HG02623 (cell line): ENCODE results near the gene SPRED1.

ENCODE experiments used
- ATAC-seq: cut with Tn5 transposase; IDR thresholded peaks from one replicate; pipeline ENCODE4 v1.9.1; 2021; ENCODE audit warnings: moderate library complexity; ENCODE audit not compliant: unreplicated experiment

SPRED1 gene

GRCh38 chr15:38252481-38253350 lies at the start of gene SPRED1:
Gene SPRED1, plus strand, starts transcription at chr15:38252836. Its CDS starts 350 bp downstream, at chr15:38253186.
- ATAC-seq, result peak; percentile 14

DNA sequence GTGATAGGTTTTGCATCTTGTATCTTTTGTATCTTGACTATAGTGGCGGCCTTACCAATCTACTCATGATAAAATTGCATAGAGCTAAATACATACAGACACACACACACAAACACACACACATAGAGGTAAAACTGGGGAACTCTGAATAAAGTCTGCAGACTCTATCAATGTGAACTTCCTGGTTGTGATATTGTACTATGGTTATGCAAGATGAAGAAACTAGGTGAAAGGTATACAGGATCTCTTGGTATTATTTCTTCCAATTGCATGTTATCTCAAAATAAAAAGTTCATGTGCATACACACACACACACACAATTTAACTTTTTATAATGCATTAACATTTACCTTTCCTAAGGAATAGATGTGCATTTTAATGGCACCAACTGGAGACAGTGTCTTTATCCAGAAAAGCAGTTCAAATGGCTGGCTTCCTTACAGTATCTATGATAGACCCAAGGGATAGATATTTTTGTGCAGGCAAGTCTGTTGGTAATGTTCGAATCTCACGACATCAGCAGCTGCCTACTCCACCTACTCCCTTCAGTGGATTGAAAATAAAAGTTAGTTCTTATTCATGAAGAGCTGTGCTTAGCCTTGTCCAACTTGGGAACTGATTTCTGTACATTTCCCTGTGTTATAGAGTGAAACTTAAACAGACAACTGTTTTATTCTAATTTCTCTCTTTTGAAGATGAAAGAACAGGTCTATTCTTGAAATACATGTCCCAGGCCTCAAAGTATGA lies 46.9 kb upstream of the SPRED1 start:
- ATAC-seq, result no peak

DNA sequence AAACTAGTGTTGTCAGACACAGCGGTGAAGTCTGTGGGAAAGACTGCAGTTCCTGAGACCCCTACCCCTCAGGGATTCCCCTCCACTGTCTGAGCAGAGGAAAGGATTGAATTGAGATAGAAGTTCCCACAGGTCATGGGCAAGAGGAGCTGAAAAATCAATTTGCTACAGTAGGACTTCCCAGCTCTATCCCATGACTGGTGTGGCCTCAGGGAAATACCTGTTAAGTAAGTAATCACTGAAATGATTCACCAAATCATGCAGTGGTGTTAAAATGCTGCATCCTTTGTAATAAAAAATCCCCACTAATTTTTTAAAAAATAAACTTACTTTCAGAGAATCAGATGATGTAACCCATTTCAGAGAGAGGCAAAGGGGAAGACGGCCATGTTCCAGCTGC lies 45.0 kb upstream of the SPRED1 start:
- no peak for ATAC-seq

DNA sequence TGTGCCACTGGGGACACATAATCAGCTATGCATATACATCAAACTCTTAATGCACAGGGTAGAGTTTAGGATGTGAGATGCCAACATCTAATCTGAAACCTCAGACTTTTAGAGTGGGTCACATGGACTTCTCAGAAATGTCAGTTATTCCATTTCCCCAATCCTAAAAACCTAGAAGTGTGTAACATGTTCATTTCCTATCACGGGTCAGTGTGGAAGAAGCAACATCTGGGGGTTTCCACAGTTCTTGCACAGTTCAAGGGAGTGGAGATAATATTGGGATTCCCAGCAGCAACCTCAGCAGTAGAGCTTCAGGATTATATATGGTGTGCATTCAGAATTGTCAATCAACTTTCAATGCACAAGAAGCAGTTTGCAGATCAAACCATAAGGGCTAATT lies 44.4 kb upstream of the SPRED1 start:
- no peak for ATAC-seq

DNA sequence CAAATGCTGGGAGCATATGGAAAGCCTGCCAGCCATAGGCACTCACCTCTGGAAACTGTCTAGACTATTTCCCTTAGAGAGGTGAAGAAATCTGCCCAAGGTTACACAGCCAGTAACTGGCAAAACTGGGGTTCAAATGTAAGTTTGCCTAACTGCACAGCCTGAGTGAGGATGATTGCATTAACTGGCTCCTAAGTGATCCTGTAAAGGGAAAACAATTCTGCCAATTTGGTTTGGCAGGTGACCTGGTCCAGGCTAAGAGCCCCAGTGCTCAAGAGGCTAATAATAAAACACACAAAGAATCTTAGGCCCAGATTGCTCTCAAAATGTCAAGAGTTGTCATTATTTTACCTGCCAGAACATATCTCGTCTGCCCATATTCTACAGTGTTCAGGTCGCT lies 43.9 kb upstream of the SPRED1 start:
- ATAC-seq, result no peak

- ATAC-seq, result no peak
Measured at GRCh38 chr15:38211249-38211648, 41.4 kb upstream of the SPRED1 start.

GRCh38 chr15:38211811-38212210 lies 40.8 kb upstream of the SPRED1 start:
- no peak for ATAC-seq

DNA sequence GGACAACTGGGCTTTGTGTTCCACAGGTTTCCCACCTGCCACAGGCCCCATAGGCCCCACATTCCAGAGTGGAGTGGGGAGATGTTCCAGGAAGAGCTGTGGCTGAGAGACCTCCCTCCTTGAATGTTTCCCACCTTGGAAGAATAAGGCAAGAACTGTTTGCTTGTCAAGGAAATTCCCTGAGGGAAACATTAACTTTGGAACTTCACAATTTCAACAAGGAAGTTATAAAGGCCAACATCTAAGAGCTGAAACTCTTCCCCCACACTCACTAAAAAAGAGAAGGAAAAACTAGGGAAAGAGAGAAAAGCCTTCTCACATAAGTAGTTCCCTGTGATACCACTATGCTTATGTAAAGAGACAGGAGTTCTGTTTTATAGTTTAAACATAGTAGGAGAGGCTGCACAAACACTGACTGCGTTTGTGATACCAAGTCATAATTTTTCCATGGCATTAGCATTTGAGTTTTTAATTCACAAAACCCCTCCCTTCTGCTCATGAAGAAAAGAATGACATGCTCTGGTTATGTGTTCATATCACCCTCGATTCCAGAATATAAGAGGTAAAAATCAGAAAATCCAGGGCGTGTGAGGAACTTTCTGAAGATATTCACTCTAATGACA lies 39.8 kb upstream of the SPRED1 start:
- no peak for ATAC-seq

GRCh38 chr15:38213356-38213755 lies 39.3 kb upstream of the SPRED1 start:
- no peak for ATAC-seq

GRCh38 chr15:38215707-38216106 lies 36.9 kb upstream of the SPRED1 start:
- no peak for ATAC-seq

DNA sequence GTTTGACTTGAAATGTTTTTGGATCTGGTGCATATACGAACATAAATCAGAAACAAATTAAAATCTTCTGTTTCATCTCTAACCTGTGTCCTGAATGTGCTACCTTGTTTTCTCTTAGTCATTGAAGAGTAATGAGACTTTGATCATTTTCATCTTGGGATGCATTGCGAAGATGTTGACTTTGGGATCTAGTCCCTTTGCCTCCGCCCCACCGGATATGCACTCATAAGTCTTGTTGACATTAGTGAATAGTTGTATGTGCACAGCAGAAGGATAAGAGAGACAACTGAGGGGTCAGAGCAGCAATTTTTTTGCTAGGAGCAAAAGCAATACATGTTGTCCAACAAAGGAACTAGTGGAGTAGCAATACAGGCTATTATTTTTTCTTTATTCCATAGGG lies 35.9 kb upstream of the SPRED1 start:
- ATAC-seq, result no peak

DNA sequence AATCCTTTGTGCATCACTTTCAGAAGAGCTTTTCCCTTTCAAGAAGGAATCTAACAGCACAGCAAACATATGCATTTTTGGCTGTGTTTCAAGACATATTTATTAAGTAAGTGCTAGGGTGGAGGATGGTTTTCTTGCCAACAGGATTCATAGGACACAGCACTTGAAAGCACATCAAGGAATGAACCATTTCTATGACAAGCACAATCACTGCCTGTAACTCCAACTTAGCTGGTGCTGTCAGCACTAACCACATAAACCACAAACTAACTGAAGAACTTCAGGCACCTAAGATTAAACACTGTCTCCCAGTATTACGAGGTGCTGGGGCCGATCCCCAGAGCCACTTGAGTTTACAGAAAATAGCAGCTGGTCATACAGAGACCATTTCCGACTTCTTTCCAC lies 35.4 kb upstream of the SPRED1 start:
- no peak for ATAC-seq

- ATAC-seq, result no peak
Measured at GRCh38 chr15:38217788-38218609, 34.6 kb upstream of the SPRED1 start.

- no peak for ATAC-seq
Measured at GRCh38 chr15:38220606-38221273, 31.9 kb upstream of the SPRED1 start.

GRCh38 chr15:38224486-38224885 lies 28.1 kb upstream of the SPRED1 start:
- ATAC-seq, result no peak

DNA sequence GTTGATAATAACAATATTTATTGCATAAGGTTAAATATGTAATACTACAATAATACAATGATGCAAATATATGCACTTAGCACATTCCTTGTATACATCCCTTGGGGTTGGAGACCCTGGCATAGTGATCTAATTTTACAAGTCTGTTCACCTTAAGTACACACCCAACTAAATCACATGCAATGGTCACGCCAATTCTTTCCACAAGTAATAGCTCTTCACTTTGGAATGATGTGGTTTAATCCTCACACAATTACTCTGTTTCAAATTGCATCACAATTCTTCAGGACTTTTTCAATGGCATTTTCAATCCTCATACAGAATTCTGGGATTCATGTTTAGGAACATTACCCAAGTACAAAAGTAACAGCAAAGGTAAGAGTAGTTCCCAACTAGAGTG lies 27.3 kb upstream of the SPRED1 start:
- no peak for ATAC-seq

DNA sequence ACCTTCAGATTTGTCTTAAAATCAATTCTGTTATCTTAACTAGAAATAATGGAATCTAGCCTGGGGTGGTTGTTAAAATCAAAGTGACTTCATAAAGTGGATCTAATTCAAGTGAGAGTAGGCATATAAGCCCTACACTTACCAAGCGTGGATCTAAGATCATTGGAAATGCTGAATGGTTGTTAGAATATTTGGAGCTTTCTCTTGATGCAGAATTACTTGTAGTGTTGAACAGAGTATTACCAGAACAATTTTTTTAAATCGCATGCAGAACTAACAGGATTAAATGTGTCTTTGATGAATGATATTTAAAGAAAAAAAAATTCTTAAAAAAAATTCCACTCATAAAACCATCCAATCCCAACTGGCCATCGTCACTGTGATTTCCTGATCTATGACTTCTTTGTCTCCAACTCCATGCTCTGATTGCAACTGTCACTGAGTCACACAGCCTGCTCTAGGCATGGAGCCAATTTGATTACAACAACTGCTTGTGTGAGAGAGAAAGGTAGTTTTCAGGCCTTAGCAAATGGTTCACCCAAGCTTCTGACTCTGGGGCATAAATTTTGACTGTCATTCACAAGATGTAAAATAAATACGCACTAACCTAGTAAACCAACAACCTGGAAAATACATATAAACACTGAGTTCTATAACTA lies 25.9 kb upstream of the SPRED1 start:
- no peak for ATAC-seq

DNA sequence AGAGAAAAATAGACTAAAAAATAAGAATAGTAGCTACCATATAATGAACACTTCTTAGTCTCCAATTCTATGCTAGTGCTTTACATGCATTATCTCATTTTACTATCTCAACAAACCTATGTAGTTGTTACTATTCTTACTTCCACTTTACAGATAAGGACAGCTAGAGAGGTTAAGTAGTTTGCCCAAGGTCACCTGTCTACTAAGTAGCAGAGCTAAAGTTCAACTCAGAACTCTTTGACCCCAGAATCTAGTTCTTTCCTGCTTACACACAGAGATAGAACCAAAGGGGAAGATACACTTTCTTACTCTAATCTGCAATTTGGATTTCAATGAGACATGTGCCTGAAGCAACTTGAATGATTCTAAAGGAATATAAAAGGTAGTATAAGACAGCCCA lies 24.7 kb upstream of the SPRED1 start:
- ATAC-seq, result no peak

- ATAC-seq, result no peak
Measured at GRCh38 chr15:38228618-38229017, 24.0 kb upstream of the SPRED1 start.
